ENCODE measurements around the gene PRKCA. TPM values are rescaled to one million over a fixed set of nuclear protein-coding genes. Genes with fewer than 3 reads are reported as not detected.

PRKCA gene
- polyA plus RNA-seq, 4 donors, result 14.1 to 24.5 (median 22.7) TPM

DNA sequence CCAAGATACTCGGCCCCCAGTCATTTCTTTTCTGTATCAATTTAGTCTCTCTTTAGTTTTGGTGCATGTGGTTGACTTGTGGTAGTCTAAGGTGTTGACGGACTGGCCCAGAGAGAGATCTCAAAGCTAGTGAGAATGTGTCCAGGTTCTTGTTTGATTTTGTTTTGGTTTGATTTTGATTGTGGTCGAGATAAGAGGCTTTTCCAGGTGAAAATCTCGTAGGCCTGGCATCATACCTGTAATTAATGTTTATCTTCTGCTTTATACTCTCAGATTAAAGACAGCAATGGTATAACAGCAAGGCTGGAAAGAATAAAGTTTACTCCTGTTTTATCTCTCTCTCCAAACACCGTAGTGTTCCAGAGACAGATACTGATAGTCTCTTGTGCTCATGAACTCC is 360.1 kb downstream of the PRKCA start:
- DNase-seq (ENCODE audit: low read depth in 4 of 4, low spot score in 3 of 4), result no peak

DNA sequence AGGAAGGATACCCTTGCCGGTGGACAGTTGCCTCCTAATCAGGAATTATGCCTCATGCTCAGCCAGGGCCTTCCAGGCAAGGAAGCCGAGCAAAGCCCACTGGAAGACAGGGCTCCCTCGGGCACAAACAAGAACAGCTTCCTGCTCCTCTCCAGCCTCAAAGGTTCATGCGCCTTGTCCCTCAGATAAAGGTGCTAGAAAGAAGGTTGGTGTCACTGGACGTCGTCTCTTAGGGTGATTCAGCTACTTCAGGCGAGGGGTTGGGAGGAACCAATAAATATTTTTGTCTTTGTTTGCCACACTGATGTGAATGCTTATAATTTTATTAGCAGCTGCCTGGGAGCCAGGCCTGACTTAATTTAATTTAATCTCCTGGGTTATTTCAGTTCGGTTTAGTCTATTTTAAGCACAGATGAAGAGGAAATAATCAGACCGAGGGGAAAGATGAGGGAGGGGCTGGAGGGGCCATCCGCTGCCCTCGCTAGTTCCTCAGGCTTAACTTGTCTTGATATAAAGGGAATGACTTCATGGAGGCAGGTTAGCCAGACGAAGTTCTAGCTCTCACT is 360.7 kb downstream of the PRKCA start:
- DNase-seq (ENCODE audit: low read depth in 4 of 4, low spot score in 3 of 4), result no peak

- no peak for DNase-seq (ENCODE audit: low read depth in 4 of 4, low spot score in 3 of 4)
Observed at GRCh38 chr17:66664336-66664735, 361.9 kb downstream of the PRKCA start.

GRCh38 chr17:66665194-66665593 is 362.8 kb downstream of the PRKCA start:
- DNase-seq (ENCODE audit: low read depth in 4 of 4, low spot score in 3 of 4), result no peak

DNA sequence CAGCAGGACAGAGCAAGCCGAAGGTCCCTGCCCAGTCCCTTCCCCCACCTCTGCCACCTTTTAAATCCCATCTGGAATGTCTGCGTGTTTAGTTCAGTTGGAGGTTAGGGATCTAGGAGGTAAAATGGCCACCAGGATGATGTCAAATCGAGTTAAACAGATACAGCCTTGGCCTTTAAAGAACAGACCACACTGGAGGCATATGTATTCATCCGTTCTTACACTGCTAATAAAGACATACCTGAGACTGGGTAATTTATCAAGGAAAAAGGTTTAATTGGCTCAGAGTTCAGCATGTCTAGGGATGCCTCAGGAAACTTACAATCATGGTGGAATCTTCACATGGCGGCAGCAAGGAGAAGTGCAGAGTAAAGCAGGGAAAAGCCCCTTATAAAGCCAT is 364.7 kb downstream of the PRKCA start:
- DNase-seq (ENCODE audit: low read depth in 4 of 4, low spot score in 3 of 4), result no peak

DNA sequence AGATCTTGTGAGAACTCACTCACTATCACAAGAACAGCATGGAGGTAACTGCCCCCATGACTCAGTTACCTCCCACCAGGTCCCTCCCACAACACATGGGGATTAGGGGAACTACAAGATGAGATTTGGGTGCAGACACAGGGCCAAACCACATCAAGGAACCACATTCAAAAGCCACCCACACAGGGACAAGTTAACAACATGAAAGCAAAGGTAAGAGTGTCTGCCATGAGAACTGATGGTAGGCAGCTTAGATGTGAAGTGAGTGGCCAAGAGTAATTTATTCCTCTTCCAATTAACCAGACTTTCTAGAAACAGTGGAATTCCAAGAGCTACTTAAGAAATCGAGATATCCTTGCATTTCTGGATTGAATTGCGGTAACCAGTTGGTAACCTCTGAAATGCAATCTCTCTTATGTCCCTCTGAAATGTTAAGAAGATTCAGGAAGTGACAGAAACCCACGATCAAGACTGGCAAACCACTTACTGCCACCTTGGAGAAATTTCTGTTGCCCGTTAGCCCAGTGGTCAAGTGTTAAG is 365.1 kb downstream of the PRKCA start:
- DNase-seq (ENCODE audit: low read depth in 4 of 4, low spot score in 3 of 4), result no peak

DNA sequence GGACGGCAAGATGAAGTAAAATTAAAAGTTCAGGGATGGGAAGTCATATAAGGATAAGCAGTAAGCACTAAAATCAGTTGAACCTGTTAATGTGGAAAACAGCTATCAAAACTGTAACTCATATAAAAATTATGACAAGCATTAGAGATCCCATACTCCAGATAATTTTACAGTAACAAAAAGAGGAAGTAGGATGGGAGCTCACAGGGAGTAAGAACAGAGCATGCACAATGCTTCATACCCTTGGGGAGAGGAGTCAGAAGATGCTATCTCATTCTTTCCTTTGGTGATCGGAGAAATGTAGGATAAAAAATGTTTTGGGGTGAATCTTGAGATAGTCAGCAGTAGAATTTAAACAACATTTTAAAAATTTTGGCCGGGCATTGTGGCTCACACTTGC is 367.8 kb downstream of the PRKCA start:
- DNase-seq (ENCODE audit: low read depth in 4 of 4, low spot score in 3 of 4), result no peak

DNA sequence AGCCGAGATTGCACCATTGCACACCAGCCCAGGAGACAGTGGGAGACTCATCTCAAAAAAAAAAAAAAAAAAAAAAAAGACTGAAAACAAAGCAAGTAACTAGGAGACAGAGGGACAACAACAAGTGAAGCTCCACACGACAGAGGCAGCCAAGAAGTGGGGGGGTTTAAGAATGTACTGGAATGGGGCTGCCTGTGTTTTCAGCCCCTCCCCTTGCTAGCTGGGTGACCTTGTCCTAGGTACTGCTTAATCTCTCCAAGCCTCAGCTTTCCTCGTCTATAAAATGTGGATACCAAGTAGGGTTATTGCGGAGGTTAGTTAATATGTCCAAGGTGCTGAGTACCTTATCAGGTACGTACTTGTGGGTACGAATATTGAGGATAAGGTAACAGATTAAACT is 368.7 kb downstream of the PRKCA start:
- no peak for DNase-seq (ENCODE audit: low read depth in 4 of 4, low spot score in 3 of 4)

DNA sequence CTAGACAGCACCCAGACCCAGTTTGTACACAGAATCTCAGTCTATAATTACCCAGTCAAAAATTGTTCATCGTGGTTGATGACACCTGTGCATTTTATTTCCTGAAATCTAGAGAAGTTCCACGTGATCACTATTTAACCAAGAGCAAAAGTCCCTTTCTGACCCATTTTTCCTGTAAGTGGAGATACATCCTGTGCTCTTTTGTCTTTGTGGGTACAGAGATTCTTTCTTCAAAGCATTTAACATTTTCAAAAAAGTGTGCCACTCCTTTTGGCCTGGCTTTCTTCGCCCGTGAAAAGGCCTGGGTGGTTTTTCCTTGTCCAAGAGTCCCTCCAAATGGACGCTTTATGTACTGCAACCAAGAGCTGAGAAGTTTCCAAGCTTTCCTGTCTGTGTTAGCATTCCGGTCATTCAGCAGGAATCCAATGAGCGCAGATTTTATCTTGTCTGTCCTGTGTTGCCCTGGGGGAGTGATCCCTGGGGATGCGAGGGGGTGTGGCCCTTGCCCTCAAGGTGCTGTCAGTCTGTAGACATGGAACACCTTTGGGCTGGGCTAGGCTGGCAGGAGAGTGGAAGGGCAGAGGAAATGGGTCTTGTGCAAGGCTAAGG is 371.4 kb downstream of the PRKCA start:
- DNase-seq (ENCODE audit: low read depth in 4 of 4, low spot score in 3 of 4), result peak in 3 of 4 donors; percentile 45 to 47 (median 47)

- DNase-seq (ENCODE audit: low read depth in 4 of 4, low spot score in 3 of 4), result no peak
Observed at GRCh38 chr17:66675273-66675990, 373.0 kb downstream of the PRKCA start.

GRCh38 chr17:66675991-66676371 is 373.6 kb downstream of the PRKCA start:
- DNase-seq (ENCODE audit: low read depth in 4 of 4, low spot score in 3 of 4), result no peak

DNA sequence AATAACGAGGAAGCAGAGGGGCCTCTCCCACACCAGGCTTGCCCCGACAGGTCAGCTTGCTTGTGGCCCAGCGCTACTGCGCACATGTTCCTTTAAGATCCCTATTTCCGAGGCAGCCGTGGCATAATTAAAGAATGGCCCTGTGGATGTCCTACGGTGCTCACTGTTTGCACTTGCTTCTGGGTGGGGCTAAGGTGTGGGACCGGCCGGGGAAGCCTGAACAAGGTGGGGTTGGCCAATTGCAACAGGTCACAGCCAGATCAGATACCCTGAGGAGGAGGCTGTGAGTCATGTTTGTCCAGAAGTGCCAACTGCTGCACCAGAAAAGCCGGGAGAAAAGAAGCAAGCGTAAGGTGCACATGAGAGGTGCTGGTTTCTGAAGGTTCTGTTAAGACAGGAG is 374.0 kb downstream of the PRKCA start:
- no peak for DNase-seq (ENCODE audit: low read depth in 4 of 4, low spot score in 3 of 4)

- DNase-seq (ENCODE audit: low read depth in 4 of 4, low spot score in 3 of 4), result no peak
Observed at GRCh38 chr17:66677201-66677981, 375.0 kb downstream of the PRKCA start.

DNA sequence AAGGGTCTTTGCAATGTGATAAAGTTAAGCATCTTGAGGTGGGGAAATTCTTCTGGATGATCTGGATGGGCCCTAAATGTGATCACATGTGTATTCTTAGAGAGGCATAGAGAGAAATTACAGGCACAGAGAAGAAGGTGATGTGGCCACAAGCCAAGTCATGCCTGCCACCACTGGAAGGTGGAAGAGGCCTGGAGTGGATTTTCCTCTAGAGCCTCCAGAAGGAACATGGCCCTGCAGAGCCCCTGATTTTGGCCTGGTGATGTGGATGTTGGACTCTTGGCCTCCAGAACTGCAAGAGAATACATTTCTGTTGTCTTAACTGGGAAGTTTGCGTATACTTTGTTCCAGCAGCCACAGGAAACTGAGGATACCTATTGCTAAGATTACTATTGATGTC is 375.6 kb downstream of the PRKCA start:
- no peak for DNase-seq (ENCODE audit: low read depth in 4 of 4, low spot score in 3 of 4)

- DNase-seq (ENCODE audit: low read depth in 4 of 4, low spot score in 3 of 4), result no peak
Observed at GRCh38 chr17:66678827-66679226, 376.4 kb downstream of the PRKCA start.

DNA sequence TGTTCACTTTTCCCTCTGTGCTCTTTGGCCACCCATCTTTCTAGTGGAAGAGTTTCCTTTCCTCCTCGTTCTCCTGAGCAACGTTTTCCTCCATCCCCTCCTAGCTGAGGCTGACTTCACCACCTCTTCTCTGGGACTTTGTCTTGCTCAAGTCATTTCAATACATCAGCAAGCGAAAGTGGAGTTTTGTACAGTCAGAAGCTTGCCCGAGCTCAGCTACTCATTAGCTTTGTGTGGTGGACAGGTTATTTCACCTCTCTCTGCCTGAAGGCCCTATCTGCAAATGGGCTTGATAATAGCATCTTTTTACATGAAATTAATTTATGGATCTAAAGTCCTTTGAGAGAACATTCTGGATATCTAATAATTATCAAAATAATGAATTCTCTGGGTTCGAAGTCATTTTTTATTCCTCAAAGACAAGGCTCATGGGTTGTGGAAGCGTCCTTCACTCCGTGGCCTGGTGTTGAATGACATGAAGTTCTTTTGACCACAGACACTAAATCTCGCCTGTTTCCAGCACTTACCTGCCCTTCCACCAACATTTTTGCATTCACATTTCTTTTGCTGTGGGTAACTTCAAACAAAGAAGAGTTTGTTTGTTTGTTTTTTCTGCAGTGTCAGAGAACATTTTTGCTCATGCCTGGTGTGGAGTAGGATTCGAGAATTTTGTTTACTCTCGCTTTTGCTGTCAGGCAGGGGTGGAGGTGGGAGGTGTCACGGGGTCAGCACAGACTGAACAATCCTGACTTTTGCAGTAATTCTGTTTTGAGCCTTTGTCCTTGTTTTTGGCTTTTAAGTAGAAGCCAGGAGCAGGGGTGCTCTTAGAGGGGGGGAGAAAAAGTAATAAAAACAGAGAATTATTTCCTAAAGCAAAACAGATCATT is 377.5 kb downstream of the PRKCA start:
- DNase-seq (ENCODE audit: low read depth in 4 of 4, low spot score in 3 of 4), result no peak

DNA sequence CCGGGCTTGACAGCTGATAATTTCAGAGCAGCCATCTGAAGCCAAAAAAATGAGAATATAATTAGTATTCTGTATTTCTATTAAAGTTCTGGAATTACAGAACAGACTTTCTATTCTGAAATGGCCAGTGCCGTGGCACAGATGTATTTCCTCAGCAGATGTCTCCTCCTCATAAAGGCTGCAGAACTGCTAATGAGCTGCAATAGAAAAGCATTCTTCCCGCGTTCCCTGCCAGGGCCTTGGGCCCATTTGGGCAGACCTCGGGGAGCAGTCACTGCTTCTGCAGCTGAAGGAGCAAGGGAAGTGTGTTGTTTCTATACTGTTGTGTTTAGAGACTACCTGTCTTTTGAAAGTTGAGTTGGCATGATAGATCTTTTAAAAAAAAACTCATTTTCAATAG is 379.9 kb downstream of the PRKCA start:
- DNase-seq (ENCODE audit: low read depth in 4 of 4, low spot score in 3 of 4), result no peak

DNA sequence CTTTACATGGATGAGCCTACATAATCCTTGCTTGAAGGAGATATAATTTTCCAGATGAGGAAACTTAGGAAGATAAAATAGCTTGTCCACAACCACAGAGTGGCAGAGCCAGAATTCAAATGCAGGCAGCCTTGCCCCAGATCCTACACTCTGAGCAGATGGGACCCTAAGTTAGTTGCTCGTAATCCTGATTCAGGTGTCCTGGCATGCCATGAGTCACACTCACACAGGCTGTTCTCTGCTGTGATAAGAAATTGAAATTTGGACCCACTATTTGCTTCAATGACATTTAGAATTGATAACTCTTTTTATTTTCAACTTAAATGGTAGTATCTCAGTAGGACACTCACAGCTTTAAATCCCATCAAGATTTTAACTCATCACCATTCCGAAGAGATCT is 381.8 kb downstream of the PRKCA start:
- no peak for DNase-seq (ENCODE audit: low read depth in 4 of 4, low spot score in 3 of 4)

DNA sequence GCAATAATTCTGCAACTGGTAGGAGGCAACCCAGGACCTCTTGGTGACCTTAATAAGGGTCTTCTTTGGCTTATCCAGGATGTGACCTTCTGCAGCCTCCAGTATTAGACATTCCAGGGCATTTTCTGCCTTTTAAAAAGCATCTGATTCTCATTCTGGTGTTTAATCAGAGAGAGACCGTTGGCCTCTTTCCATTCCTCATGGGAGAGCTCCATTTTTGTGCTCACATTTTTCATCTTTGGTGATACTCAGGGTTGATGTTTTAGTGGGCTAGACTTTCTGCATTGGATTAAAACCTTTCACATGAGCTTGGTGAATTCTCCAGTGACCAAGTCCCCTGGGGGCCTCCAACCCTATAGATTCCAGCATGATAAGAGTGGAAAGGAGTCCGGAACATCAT is 382.3 kb downstream of the PRKCA start:
- DNase-seq (ENCODE audit: low read depth in 4 of 4, low spot score in 3 of 4), result no peak

GRCh38 chr17:66686601-66687000 is 384.2 kb downstream of the PRKCA start:
- DNase-seq (ENCODE audit: low read depth in 4 of 4, low spot score in 3 of 4), result no peak
